GM12878 (cell line): Measurements from ENCODE around the gene RNF220.

Experiments used
- POLR2A ChIP-seq: IDR thresholded peaks from 2 replicates; pipeline ENCODE4 v1.6.1; 2011; ENCODE audit warnings: low read depth, mild to moderate bottlenecking, low read length
- TF ChIP-seq, protein P1 (sequence below): IDR thresholded peaks from 2 replicates; pipeline ENCODE4 v1.6.1; 2012; ENCODE audit warnings: low read length, inconsistent platforms

DNA sequence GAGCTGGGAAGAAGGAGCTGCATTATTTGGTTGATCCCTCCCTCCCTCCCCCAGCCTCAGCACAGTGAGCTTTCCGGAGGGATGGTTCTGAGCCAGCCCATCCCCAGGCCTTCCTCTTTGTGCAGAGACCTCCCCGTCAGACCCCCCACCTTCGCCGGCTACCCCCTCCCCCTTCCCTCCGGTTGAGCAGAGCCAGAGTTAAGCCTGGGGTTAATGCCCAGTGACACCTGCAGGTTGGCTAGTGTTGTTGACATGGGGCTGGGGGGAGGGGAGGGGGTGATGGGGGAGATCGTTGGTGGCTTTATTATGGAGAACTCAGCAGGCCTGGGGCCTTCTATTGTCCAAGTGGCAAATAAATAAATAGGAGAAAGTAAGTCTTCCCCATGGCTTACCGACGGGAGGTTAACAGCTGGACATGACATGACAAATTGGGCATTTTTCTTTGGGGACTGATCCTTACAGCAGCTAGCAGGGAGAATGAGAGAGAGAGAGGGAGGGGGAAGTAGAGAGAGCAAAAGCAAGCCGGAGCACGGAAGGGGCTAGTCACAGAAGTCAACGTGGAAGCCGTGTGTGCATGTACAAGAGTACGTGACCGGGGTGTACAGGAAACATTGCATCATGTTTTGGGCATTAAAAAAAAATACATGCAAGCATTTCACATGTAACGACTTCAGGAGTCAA, 138.1 kb downstream of the RNF220 start:
- TF ChIP-seq POLR2A = no peak
- TF ChIP-seq, protein P1, sequence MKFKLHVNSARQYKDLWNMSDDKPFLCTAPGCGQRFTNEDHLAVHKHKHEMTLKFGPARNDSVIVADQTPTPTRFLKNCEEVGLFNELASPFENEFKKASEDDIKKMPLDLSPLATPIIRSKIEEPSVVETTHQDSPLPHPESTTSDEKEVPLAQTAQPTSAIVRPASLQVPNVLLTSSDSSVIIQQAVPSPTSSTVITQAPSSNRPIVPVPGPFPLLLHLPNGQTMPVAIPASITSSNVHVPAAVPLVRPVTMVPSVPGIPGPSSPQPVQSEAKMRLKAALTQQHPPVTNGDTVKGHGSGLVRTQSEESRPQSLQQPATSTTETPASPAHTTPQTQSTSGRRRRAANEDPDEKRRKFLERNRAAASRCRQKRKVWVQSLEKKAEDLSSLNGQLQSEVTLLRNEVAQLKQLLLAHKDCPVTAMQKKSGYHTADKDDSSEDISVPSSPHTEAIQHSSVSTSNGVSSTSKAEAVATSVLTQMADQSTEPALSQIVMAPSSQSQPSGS = no peak
